ENCODE results near the gene NFASC. TPM values are rescaled to one million over a fixed set of nuclear protein-coding genes. Genes with fewer than 3 reads are reported as not detected.

The NFASC gene
- total RNA-seq, 2 donors from 2014 or later = 27.7 to 45.9 TPM

DNA sequence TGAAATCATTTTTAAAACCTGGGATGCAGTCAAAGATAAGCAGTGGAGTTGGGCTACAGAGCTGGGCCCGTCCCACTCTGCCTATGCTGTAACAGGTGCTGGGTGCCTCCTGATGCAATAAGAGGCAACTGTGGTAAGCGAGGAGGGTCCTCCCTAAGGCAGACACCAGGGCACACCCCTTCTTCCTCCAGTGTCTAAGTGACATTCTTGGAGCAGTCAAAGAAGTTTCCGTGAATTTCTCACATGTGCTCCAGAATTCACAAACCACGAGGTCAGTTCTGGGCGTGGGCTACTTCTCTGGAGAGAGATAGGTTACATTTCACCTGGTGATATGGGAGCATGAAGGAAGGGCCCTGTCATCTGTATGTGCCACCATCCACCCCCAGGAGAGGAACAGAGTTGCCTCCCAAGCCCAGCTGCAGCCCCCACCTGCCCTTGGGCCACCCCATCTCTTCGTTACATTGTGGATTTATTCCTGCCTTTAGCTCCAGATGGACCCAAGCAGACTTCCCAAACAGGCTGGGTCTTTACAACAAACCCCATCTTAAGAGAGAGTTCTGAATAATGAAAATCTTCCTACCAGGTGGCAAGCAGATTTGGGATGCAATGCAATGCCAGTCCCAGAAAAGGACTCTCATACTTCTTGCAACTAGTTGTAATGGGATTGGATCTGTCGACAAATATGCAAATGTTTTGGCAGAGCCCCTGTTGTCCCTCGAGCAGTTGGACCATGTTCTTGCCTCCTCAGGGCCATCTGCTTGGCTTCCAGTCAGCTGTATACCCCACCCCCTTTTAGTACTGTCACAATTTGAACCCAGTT, 89.9 kb downstream of the NFASC start:
- WGBS, 2 experiments (ENCODE audit: insufficient coverage in 1 of 2, insufficient read length in 1 of 2) = 93 to 100% methylated on average over 4 to 8 of the region's 8 CpGs
- no peak overlapping the region for H3K27ac Mint-ChIP-seq

DNA sequence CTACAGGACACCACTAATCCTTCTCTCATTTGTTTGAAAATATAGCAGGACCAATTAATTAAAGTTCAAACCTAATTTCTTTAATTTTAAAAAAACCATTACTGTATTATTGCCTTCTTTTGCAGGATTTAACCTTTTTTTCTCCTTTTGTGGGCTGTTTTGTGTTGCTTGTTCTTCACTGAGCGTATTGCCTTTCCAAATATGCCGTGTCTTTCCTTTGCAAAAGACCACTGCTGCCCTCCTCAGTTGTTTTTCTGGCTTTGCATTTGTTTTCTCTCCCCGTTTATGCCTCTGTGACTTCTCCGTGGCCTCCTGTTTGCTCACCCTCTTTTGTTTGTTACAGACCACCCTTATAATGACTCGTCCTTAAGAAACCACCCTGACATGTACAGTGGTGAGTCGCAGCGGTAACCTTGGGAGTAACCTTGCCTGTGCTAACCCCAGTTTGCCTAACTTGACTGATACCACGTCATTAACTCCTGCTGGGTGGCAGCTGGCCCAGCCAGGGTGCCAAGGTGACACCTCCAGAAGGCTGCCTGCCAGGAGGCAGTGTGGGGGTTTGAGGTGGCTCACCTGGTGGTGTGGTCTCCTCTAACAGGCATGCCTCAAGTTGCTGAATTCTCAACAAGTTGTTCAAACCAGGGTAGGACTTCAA, 91.2 kb downstream of the NFASC start:
- no peak for DNase-seq
- H3K27ac ChIP-seq (ENCODE audit: low read depth, low read length) = peak overlapping the region; percentile 41
- Mint-ChIP-seq H3K4me3 (no peak overlapping the region), H3K9me3 (no peaks in the 10 kb centered on the region), H3K27ac (no peak overlapping the region), H3K4me1 (peaks cover 25% of the 10 kb centered on the region), H3K36me3 (ENCODE audit: low read depth) (peaks cover 17% of the 10 kb centered on the region), H3K27me3 (ENCODE audit: insufficient read depth) (no peaks in the 10 kb centered on the region)
- H3K36me3 ChIP-seq (ENCODE audit: control insufficient read depth, insufficient read depth, low read length) = peaks cover 96% of the 10 kb centered on the region
- TF ChIP-seq, protein P1, sequence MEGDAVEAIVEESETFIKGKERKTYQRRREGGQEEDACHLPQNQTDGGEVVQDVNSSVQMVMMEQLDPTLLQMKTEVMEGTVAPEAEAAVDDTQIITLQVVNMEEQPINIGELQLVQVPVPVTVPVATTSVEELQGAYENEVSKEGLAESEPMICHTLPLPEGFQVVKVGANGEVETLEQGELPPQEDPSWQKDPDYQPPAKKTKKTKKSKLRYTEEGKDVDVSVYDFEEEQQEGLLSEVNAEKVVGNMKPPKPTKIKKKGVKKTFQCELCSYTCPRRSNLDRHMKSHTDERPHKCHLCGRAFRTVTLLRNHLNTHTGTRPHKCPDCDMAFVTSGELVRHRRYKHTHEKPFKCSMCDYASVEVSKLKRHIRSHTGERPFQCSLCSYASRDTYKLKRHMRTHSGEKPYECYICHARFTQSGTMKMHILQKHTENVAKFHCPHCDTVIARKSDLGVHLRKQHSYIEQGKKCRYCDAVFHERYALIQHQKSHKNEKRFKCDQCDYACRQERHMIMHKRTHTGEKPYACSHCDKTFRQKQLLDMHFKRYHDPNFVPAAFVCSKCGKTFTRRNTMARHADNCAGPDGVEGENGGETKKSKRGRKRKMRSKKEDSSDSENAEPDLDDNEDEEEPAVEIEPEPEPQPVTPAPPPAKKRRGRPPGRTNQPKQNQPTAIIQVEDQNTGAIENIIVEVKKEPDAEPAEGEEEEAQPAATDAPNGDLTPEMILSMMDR (conservative IDR thresholded peaks at IDR 0.05) = peak; percentile 65
- no peaks in the 10 kb centered on the region for H3K9me3 ChIP-seq (ENCODE audit: control insufficient read depth, low read length)
- no peak overlapping the region for H3K9ac ChIP-seq (ENCODE audit: extremely low read depth, low read length, poor library complexity, severe bottlenecking)
- H3K27me3 ChIP-seq (ENCODE audit: control insufficient read depth, insufficient read depth, low read length, poor library complexity, severe bottlenecking) = no peaks in the 10 kb centered on the region
- WGBS, 2 experiments (ENCODE audit: insufficient coverage in 1 of 2, insufficient read length in 1 of 2) = 80 to 90% methylated on average over 8 of the region's 8 CpGs
- H3K4me3 ChIP-seq (ENCODE audit: low read length) = no peak overlapping the region
- H3K4me1 ChIP-seq (ENCODE audit: control insufficient read depth, insufficient read depth, low read length) = peaks cover 7% of the 10 kb centered on the region

More for the DNA sequence above, 89.9 kb downstream of the NFASC start:
- H3K4me3 Mint-ChIP-seq = no peak overlapping the region
- peaks cover 28% of the 10 kb centered on the region for H3K36me3 Mint-ChIP-seq (ENCODE audit: low read depth)
- no peak for DNase-seq
- Histone ChIP-seq H3K4me1 (ENCODE audit: control insufficient read depth, insufficient read depth, low read length) (peaks cover 7% of the 10 kb centered on the region), H3K9me3 (ENCODE audit: control insufficient read depth, low read length) (no peaks in the 10 kb centered on the region), H3K27me3 (ENCODE audit: control insufficient read depth, insufficient read depth, low read length, poor library complexity, severe bottlenecking) (no peaks in the 10 kb centered on the region), H3K9ac (ENCODE audit: extremely low read depth, low read length, poor library complexity, severe bottlenecking) (no peak overlapping the region), H3K36me3 (ENCODE audit: control insufficient read depth, insufficient read depth, low read length) (peaks cover 96% of the 10 kb centered on the region), H3K4me3 (ENCODE audit: low read length) (no peak overlapping the region), H3K27ac (ENCODE audit: low read depth, low read length) (no peak overlapping the region)
- peaks cover 25% of the 10 kb centered on the region for H3K4me1 Mint-ChIP-seq
- TF ChIP-seq, protein P1 (conservative IDR thresholded peaks at IDR 0.05) = no peak
- no peaks in the 10 kb centered on the region for H3K27me3 Mint-ChIP-seq (ENCODE audit: insufficient read depth)
- H3K9me3 Mint-ChIP-seq = no peaks in the 10 kb centered on the region

DNA sequence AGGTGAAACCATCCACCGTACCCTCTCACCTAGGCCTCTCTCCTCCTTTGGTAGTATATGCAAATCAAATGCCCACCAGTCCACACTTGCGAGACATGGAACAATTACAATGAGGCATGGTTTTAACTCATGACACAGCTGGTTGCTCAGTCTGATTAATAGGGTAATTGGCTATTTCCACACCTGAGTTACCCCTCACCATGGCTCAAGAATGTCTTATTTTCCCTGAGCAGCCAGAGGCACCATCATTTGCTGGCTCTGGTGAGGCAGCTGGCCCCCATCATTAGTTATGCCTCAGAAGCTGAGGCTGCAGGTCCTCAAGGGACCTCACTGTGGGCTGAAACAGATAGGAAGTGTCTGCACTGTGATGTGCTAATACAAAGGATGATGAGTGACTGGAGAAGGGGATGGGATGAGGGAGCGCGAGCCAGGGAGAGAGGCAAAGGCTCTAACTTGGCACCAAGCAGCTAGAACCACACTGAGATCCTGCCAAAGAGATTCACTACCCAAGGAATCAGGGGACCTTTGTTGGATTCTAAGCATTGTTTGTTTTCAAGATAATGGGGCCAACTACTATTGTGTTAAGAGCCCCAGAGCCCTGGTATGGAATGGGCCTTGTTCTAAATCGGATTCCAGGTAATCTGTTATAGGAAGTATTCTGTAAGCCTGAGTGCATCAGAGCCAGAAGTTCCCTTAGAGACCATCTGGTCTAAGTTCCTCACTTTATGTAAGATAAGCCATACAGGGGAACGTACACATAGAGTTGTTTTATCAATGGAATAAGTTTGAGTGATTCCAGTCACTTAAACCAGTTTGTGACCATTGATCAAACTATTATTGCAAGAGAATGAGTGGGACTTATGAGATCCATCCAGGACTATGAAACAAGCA, 92.3 kb downstream of the NFASC start:
- Mint-ChIP-seq H3K27me3 (ENCODE audit: insufficient read depth) (no peaks in the 10 kb centered on the region), H3K4me1 (peaks cover 25% of the 10 kb centered on the region), H3K36me3 (ENCODE audit: low read depth) (peaks cover 8% of the 10 kb centered on the region), H3K9me3 (no peaks in the 10 kb centered on the region), H3K4me3 (no peak overlapping the region), H3K27ac (no peak overlapping the region)
- H3K36me3 ChIP-seq (ENCODE audit: control insufficient read depth, insufficient read depth, low read length) = peaks cover 96% of the 10 kb centered on the region
- H3K27me3 ChIP-seq (ENCODE audit: control insufficient read depth, insufficient read depth, low read length, poor library complexity, severe bottlenecking) = no peaks in the 10 kb centered on the region
- peaks cover 7% of the 10 kb centered on the region for H3K4me1 ChIP-seq (ENCODE audit: control insufficient read depth, insufficient read depth, low read length)
- TF ChIP-seq, protein P1 (conservative IDR thresholded peaks at IDR 0.05) = no peak
- DNase-seq = no peak
- 90 to 94% methylated on average over 6 of the region's 6 CpGs for WGBS, 2 experiments (ENCODE audit: insufficient coverage in 1 of 2, insufficient read length in 1 of 2)
- peak overlapping the region; percentile 41 for H3K27ac ChIP-seq (ENCODE audit: low read depth, low read length)
- no peaks in the 10 kb centered on the region for H3K9me3 ChIP-seq (ENCODE audit: control insufficient read depth, low read length)
- no peak overlapping the region for H3K9ac ChIP-seq (ENCODE audit: extremely low read depth, low read length, poor library complexity, severe bottlenecking)
- H3K4me3 ChIP-seq (ENCODE audit: low read length) = no peak overlapping the region
